ENCODE data around the gene XCL1. TPM values are rescaled to one million over a fixed set of nuclear protein-coding genes. Genes with fewer than 3 reads are reported as not detected.
"Not testable (repeated sequence)": the region's sequence is repeated elsewhere in the genome, so short reads cannot be mapped to it uniquely, and the experiment has no call there.

XCL1 gene
- under 1 TPM in 2 of 3 donors, not detected in 1; 0.15 to 0.34 TPM for polyA plus RNA-seq

- H3K27ac ChIP-seq (ENCODE audit: low read depth, low read length): not testable (repeated sequence)
- WGBS, 3 donors: 76 to 80% (median 77%) methylated on average over 3 to 4 of the region's 6 CpGs
These were observed at the start of gene XCL1 for GRCh38 chr1:168576245-168576688. TSS of gene XCL1 (plus strand) at chr1:168576605. CDS start at chr1:168576638, 33 bp downstream.

- no peak overlapping the region for H3K27ac ChIP-seq (ENCODE audit: low read depth, low read length)
- WGBS, 3 donors: 29 to 80% (median 41%) methylated on average over 1 of the region's 1 CpG
These were observed 46.9 kb upstream of the XCL1 start for GRCh38 chr1:168529518-168529917.

GRCh38 chr1:168531615-168532345 lies 44.6 kb upstream of the XCL1 start:
- no peak overlapping the region for H3K27ac ChIP-seq (ENCODE audit: low read depth, low read length)
- 92 to 97% (median 95%) methylated on average over 2 of the region's 2 CpGs for whole genome bisulfite sequencing, 3 donors

DNA sequence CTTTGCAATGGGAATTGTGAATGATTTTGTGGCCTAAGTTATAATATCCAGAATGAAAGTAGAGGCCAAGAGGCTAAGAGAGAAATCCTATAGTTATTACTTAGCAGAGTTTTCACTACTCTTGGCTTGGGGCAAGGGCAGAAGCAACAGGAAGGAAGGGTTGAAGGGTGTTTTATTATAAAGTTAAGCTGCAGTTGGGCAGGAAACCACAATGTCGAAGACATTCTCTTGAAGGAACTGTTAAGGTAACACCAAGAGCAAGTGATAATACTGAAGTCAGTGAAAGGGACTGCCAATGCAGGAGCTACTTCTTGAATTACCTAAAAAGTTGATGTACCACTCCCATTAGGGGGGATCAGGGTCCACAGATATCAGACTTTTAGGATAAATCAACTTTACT lies 40.9 kb upstream of the XCL1 start:
- H3K27ac ChIP-seq (ENCODE audit: low read depth, low read length): no peak overlapping the region
- 22 to 86% (median 46%) methylated on average over 1 of the region's 1 CpG for WGBS, 3 donors

- H3K27ac ChIP-seq (ENCODE audit: low read depth, low read length): not testable (repeated sequence)
- WGBS, 3 donors: 48 to 71% (median 54%) methylated on average over 7 of the region's 7 CpGs
These were observed 35.6 kb upstream of the XCL1 start for GRCh38 chr1:168540798-168541197.

GRCh38 chr1:168542978-168543377 lies 33.4 kb upstream of the XCL1 start:
- H3K27ac ChIP-seq (ENCODE audit: low read depth, low read length): not testable (repeated sequence)
- WGBS, 3 donors: 76 to 100% (median 85%) methylated on average over 2 of the region's 2 CpGs

DNA sequence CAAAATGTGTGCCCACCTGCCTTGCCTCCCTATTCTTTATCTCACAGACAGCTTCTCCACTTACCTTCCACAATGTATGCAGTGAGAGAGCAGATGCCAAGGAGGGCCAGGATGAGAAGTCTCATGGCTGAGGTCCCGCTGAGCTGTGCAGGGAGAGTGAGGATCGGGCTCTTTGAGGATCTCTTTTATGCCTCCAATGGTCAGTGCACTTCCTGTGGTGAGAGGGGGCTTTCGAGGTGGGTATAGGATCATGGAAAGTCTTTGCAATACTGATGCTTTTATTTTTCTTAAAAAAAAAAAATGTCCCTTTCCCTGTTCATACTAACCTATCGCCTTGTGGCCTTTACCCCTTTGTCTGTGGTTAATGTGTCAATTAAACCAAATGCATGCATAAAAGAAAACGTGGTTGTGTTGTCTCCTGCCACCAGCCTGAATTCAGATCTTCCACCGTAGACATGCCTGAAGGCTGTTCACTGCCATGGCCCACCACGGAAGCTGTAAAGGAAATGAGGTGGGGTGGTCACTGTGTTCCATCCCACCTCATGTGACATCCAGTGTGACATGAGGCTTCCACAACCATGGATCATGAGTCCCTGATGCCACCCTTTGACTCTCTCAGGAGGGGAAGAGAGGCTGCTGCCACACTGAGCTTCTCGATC lies 32.4 kb upstream of the XCL1 start, which contains the start of gene XCL2:
Gene XCL2 (minus strand): TSS at position 158 of the 659 bp plus-strand sequence. CDS start 33 bp downstream, at position 125.
- WGBS, 3 donors: 72 to 83% (median 80%) methylated on average over 4 to 5 of the region's 8 CpGs
- not testable (repeated sequence) for H3K27ac ChIP-seq (ENCODE audit: low read depth, low read length)

DNA sequence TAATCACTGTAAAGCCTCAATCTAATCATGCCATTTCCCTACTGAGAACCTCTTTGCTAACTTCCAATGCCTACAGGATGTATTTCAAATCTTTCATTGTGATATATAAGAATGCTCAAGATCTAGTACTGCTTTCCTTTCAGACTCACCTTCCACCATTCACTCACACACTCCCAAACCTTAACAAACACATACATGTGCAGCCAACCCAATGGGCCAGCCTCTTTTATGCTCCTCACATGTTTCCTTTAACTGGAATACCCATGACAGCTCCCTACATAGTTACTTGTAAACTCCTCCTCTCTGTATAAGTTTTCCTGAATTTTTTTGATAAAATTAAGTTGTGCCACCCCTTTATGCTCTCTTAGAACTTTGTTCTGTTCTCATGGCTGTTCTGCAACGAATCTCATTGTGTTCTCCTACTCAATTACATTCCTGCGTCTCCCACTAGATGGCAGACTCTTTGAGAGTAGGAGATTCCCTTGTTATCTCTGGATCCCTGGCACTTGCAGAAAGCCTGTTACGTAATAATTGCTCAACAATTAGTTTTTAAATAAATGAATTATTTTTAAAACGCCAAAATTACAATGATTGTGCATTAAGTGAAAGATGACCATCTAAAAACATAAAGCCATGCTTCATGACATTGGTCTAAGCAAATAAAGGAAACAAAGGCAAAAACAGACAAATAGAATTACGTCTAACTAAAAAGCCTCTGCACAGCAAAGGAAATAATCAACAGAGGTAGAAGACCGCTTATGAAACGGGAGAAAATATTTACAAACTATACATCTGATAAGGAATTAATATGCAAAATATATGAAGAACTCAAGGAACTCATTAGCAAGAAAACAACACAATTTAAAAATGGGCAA lies 30.5 kb upstream of the XCL1 start:
- H3K27ac ChIP-seq (ENCODE audit: low read depth, low read length): not testable (repeated sequence)
- 32 to 48% (median 48%) methylated on average over 7 of the region's 7 CpGs for WGBS, 3 donors

- 60 to 93% (median 83%) methylated on average over 3 of the region's 3 CpGs for WGBS, 3 donors
- H3K27ac ChIP-seq (ENCODE audit: low read depth, low read length): not testable (repeated sequence)
These were observed 29.9 kb upstream of the XCL1 start for GRCh38 chr1:168546553-168546895.

GRCh38 chr1:168550971-168551370 lies 25.4 kb upstream of the XCL1 start:
- no peak overlapping the region for H3K27ac ChIP-seq (ENCODE audit: low read depth, low read length)
- WGBS, 3 donors: 29 to 69% (median 54%) methylated on average over 1 of the region's 1 CpG

DNA sequence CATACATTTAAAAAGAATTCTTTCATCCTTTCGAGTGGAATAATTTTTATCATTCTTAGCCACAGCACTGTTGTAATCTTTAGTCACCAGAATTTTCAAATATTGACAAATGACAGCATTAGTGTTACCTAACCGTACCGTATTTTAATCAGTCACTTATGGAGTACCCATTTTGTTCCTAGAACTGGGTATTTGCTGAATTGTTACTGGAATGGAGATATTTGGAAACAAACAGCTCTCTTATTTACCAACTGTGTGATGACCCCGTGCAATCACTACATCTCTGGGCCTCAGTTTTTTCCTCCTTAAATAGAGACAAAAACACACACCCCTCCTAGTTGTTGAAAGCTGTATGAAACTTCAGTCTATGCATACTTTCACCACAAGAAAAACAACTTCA lies 24.7 kb upstream of the XCL1 start:
- whole genome bisulfite sequencing, 3 donors: 32 to 91% (median 87%) methylated on average over 4 of the region's 4 CpGs
- H3K27ac ChIP-seq (ENCODE audit: low read depth, low read length): no peak overlapping the region

DNA sequence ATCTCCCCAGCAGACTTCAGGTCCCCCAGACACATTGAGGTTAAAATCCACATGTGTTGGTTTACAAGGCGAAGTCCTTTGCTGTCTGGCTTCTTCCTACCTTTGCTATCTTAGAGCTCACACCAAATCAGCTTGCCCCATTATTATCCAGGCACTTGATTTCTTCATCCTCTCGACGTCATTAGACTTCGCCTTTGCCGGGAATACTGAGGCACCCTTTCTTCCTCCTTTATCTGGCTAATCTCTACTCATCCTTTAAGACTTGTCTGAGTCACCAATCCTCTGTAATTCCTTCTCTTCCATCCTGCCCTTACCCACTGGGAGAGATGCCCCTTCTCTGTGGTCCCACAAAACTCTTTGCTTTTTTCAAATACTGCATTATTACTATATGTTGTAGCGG lies 23.4 kb upstream of the XCL1 start:
- no peak overlapping the region for H3K27ac ChIP-seq (ENCODE audit: low read depth, low read length)
- 90 to 96% (median 95%) methylated on average over 6 of the region's 6 CpGs for WGBS, 3 donors

- H3K27ac ChIP-seq (ENCODE audit: low read depth, low read length): no peak overlapping the region
- 69 to 78% (median 75%) methylated on average over 5 of the region's 5 CpGs for WGBS, 3 donors
These were observed 22.5 kb upstream of the XCL1 start for GRCh38 chr1:168553680-168554553.

DNA sequence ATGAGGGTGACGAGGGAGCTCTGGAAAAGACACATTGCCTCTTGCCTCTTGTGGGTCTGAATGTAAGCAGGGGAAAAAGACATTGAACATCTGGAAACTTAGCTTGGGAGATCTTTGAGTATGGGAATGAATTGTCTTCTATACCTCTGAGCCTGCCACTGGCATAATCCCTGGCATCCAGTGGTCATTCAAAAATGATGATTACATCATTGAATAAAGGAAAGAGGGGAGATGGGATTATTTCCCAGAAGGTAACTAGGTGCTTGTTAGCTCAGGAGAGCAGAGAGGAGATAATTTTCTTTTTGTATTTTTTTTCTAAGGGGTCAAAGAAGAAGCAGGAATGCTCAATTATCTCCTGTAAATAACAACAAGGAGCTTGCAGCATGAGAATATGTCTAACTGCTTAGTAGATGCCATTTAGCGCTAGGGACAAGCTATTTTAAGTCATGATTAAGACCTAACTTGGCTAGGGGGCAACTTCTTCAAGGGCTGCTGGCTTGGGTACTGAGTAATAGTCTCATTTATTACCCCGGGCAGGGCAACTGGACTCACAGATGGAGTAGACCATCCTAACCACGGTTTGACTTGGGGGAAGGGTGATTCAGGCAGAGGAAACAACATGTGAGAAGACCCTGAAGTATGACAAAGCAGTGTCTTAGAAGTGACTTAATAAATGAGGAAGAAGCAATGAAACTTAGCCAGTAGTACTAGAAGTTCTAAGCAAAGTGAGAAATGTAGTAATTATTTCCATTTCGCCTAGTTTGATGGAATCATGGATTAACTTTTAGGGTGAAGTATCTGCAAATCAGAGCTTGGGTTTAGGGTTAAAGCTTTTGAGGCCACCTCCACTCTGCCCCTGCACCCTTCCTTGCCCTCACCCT lies 21.6 kb upstream of the XCL1 start:
- H3K27ac ChIP-seq (ENCODE audit: low read depth, low read length): no peak overlapping the region
- WGBS, 3 donors: 75 to 89% (median 79%) methylated on average over 5 of the region's 5 CpGs

DNA sequence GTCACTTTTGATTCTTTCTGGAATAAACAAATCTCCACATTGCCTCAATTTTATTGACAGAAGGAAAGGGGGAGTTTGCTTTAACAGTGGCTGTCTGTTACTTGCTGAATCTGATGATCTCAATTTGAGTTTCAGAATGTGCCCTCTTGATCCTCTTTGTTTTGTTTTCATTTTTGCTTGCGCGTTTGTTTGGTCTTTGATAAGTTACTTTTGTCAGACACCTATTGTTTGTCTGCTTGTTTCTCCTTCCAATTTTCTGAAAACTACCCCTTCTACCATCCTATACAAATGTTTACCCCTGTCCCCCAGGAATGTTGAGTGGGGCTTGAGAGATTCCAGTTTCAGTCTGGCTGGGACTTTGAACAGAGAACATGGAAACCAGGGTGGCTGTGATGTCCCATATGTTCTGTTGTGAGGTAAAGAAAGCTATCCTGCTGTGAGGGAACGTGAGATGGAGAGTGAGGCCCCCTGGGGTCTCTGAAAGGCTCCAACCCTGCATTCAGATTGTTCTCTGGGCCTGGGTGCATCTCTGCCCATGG lies 20.8 kb upstream of the XCL1 start:
- H3K27ac ChIP-seq (ENCODE audit: low read depth, low read length): no peak overlapping the region
- 71 to 90% (median 84%) methylated on average over 3 of the region's 3 CpGs for WGBS, 3 donors

GRCh38 chr1:168556647-168557046 lies 19.8 kb upstream of the XCL1 start:
- H3K27ac ChIP-seq (ENCODE audit: low read depth, low read length): no peak overlapping the region

- no peak overlapping the region for H3K27ac ChIP-seq (ENCODE audit: low read depth, low read length)
These were observed 16.0 kb upstream of the XCL1 start for GRCh38 chr1:168560370-168560769.
